PC-9 (cell line): ENCODE data around the gene SLC24A4. TPM values are rescaled to one million over a fixed set of nuclear protein-coding genes. Genes with fewer than 3 reads are reported as not detected.

Source experiments
- BruUV-seq: library from RNA; stranded (reverse); fragments of 400-500 nt; replicated peaks from 2 replicates; lab custom pipeline; 2021; lab: Mats Ljungman, UMichigan
- CTCF ChIA-PET: fragments of 300-600 bp; sonication (Branson Sonifier 250); formaldehyde crosslinking; loops from one replicate; lab custom pipeline; 2022; ENCODE audit warnings: antibody characterized with exemption; lab: Charles Lee
- POLR2A ChIA-PET: fragments of 300-600 bp; sonication (Branson Sonifier 250); formaldehyde crosslinking; loops from one replicate; lab custom pipeline; 2022; ENCODE audit warnings: antibody characterized with exemption; ENCODE audit not compliant: unreplicated experiment; lab: Charles Lee
- DNase-seq, 2 experiments: peaks; one replicate each; pipeline versions ENCODE4 v3.0.0 to v3.0.0-alpha.2; 2015 to 2022; ENCODE audit warnings: mixed read lengths in 1 of 2
- H2AFZ ChIP-seq: fragments of 200-600 bp; sonication (generic); 2 replicates; pipeline ENCODE4 v1.8.1; 2017; ENCODE audit warnings: antibody characterized with exemption
- H3F3A ChIP-seq: fragments of 200-600 bp; sonication (generic); 2 replicates; pipeline ENCODE4 v1.8.1; 2017; ENCODE audit warnings: antibody characterized with exemption, mild to moderate bottlenecking, low read depth; ENCODE audit not compliant: insufficient read depth
- H3K27ac ChIP-seq: fragments of 200-600 bp; sonication (generic); 2 replicates; pipeline ENCODE4 v1.6.1; 2016; ENCODE audit warnings: mixed run types
- H3K27me3 ChIP-seq: fragments of 200-600 bp; sonication (generic); 2 replicates; pipeline ENCODE4 v1.6.1; 2016; ENCODE audit warnings: low read depth, mixed run types; ENCODE audit not compliant: insufficient read depth
- H3K36me3 ChIP-seq: fragments of 200-600 bp; sonication (generic); 2 replicates; pipeline ENCODE4 v1.6.1; 2016; ENCODE audit warnings: low read depth, mixed run types
- H3K4me1 ChIP-seq: fragments of 200-600 bp; sonication (generic); replicated peaks from 2 replicates; pipeline ENCODE4 v1.6.1; 2016; ENCODE audit warnings: mixed run types; ENCODE audit not compliant: insufficient read depth
- H3K4me2 ChIP-seq: fragments of 200-600 bp; sonication (generic); 2 replicates; pipeline ENCODE4 v1.6.1; 2017; ENCODE audit warnings: mixed run types
- H3K4me3 ChIP-seq: fragments of 200-600 bp; sonication (generic); 2 replicates; pipeline ENCODE4 v1.6.1; 2016; ENCODE audit warnings: mixed run types
- H3K79me2 ChIP-seq: fragments of 200-600 bp; sonication (generic); 2 replicates; pipeline ENCODE4 v1.6.1; 2017; ENCODE audit warnings: low read depth, mixed run types
- H3K9me2 ChIP-seq: fragments of 200-600 bp; sonication (generic); 2 replicates; pipeline ENCODE4 v1.8.1; 2017; ENCODE audit warnings: mild to moderate bottlenecking; ENCODE audit not compliant: insufficient read depth
- H3K9me3 ChIP-seq: fragments of 200-600 bp; sonication (generic); 2 replicates; pipeline ENCODE4 v1.8.1; 2016; ENCODE audit warnings: low read depth; ENCODE audit not compliant: insufficient read depth
- H4K20me1 ChIP-seq: fragments of 200-600 bp; sonication (generic); 2 replicates; pipeline ENCODE4 v1.8.1; 2017; ENCODE audit not compliant: insufficient read depth
- EZH2 ChIP-seq: fragments of 200-600 bp; sonication (generic); IDR thresholded peaks from 2 replicates; pipeline ENCODE4 v1.8.0; 2017; ENCODE audit warnings: antibody characterized with exemption, low read depth
- intact Hi-C: fragments of 100-400 bp; cut with micrococcal nuclease; formaldehyde crosslinking; loops from one replicate; pipeline ENCODE4 v1.10.0; 2022; ENCODE audit not compliant: unreplicated experiment
- total RNA-seq: library from RNA; stranded (reverse); gene quantifications from 2 replicates; pipeline ENCODE4 v1.2.3, GENCODE V29; 2021
- TF ChIP-seq, protein P1 (sequence below): fragments of 200-600 bp; sonication (generic); conservative IDR thresholded peaks from 2 replicates; pipeline ENCODE4 v1.6.1; 2017; ENCODE audit warnings: mixed run types, antibody characterized with exemption, mild to moderate bottlenecking, moderate library complexity

The SLC24A4 gene
- total RNA-seq, 1 experiment from 2014 or later, result not detected

DNA sequence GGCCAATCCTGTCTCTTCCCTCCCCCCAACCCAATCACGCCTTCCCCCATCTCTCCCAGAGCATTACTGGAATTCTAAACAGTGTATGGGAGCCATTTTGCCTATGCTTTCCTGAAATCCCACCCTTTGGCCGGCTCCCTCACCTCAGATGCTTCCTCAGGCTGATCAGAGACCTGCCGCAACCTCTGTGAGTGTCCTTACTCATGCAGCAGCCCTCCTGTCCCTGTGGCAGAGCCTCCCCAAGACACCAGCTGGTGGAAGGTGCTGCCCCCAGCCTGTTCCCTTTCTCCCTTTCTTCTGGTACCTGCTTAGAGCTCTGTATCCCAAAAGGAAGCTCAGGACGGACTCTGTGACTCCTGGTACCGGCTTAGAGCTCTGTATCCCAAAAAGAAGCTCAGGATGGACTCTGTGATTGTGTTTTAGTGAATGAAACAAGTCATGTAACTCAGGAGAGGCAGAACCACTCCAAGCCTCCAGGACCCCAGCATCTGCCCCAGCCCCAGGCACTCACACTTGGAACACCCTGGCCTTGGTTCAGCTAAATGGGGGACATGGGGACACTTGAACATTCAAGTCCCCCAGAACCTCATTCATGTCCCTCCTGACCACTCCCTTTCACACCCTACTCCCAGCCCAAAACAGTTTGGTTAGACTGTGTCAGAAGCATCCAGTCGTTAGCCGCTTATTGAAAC is 161.3 kb downstream of the SLC24A4 start:
- CTCF ChIA-PET, result no interaction called here
- Histone ChIP-seq H3K9me2 (no peaks in the 10 kb centered on the region), H2AFZ (no peak overlapping the region), H3F3A (no peaks in the 10 kb centered on the region; the same call in 1 of the 2 replicates), H3K36me3 (no peaks in the 10 kb centered on the region), H3K4me3 (no peak overlapping the region), H4K20me1 (no peaks in the 10 kb centered on the region), H3K9me3 (no peaks in the 10 kb centered on the region), H3K79me2 (no peaks in the 10 kb centered on the region), H3K4me2 (no peak overlapping the region), H3K27me3 (no peaks in the 10 kb centered on the region), H3K27ac (no peak overlapping the region), H3K4me1 (peaks cover 8% of the 10 kb centered on the region)
- POLR2A ChIA-PET, result no interaction called here
- intact Hi-C loops, result no loop called here
- DNase-seq, result no peak
- no peak for TF ChIP-seq EZH2
- TF ChIP-seq, protein P1, sequence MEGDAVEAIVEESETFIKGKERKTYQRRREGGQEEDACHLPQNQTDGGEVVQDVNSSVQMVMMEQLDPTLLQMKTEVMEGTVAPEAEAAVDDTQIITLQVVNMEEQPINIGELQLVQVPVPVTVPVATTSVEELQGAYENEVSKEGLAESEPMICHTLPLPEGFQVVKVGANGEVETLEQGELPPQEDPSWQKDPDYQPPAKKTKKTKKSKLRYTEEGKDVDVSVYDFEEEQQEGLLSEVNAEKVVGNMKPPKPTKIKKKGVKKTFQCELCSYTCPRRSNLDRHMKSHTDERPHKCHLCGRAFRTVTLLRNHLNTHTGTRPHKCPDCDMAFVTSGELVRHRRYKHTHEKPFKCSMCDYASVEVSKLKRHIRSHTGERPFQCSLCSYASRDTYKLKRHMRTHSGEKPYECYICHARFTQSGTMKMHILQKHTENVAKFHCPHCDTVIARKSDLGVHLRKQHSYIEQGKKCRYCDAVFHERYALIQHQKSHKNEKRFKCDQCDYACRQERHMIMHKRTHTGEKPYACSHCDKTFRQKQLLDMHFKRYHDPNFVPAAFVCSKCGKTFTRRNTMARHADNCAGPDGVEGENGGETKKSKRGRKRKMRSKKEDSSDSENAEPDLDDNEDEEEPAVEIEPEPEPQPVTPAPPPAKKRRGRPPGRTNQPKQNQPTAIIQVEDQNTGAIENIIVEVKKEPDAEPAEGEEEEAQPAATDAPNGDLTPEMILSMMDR, result no peak
- BruUV-seq, result no TSS peak

DNA sequence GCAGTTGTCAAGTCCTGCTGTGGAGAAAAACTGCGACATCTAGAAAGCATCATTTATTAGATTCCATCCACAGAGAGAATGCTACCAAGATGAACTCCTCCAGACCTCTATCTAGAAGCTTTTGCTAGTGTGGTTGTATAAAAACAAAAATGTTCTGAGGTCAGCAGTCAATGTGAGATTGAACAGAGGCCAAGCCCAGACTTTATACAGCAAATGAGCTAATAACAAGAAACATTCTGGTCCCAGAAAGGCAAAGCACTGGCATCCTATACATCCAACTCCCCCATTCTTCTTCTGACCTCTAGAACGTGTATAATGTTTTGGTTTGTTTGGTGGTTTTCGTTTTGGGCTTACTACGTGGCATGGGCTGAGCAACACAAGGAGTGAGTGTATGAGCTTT is 163.9 kb downstream of the SLC24A4 start:
- Histone ChIP-seq H2AFZ (no peak overlapping the region), H4K20me1 (no peaks in the 10 kb centered on the region), H3K36me3 (no peaks in the 10 kb centered on the region), H3K4me1 (peaks cover 17% of the 10 kb centered on the region), H3K79me2 (no peaks in the 10 kb centered on the region), H3F3A (no peaks in the 10 kb centered on the region; the same call in 1 of the 2 replicates), H3K4me3 (no peak overlapping the region), H3K27ac (no peak overlapping the region), H3K4me2 (no peak overlapping the region), H3K27me3 (no peaks in the 10 kb centered on the region), H3K9me2 (no peaks in the 10 kb centered on the region), H3K9me3 (no peaks in the 10 kb centered on the region)
- no peak for DNase-seq
- intact Hi-C loops, result no loop called here
- no TSS peak for BruUV-seq
- ChIA-PET POLR2A (no interaction called here), CTCF (no interaction called here)
- no peak for TF ChIP-seq EZH2
- TF ChIP-seq, protein P1, result no peak

DNA sequence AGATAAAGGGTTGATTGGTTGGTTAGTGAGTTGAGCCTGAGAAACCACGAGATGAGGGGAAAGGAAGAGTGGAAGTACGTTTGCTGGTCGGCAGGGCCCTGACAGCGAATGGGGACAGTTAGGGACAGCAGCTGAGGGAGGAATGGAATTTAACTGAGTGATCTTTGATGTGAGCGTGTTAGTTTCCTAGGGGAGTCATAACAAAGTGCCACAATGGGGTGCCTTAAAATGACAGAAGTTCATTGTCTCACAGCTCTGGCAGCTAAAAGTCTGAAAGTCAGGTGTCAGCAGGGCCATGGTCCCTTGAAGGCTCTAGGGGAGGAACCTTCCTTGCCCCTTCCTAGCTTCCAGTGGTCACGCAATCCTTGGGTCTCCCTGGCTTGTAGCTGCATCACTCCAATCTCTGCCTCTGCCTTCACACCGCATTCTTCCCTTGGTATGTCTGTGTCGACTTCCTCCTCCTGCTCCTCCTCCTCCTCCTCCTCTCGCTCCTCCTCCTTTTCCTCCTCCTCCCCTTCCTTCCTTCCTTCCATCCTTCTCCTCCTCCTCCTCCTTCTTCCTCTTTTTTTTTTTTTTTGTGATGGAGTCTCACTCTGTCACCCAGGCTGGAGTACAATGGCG is 164.7 kb downstream of the SLC24A4 start:
- no peaks in the 10 kb centered on the region for H3K9me2 ChIP-seq
- intact Hi-C loops, result no loop called here
- H3K36me3 ChIP-seq, result no peaks in the 10 kb centered on the region
- H3K27me3 ChIP-seq, result no peaks in the 10 kb centered on the region
- no peaks in the 10 kb centered on the region for H4K20me1 ChIP-seq
- no peaks in the 10 kb centered on the region; the same call in 1 of the 2 replicates for H3F3A ChIP-seq
- CTCF ChIA-PET, result no interaction called here
- H2AFZ ChIP-seq, result no peak overlapping the region
- no peaks in the 10 kb centered on the region for H3K9me3 ChIP-seq
- H3K4me3 ChIP-seq, result no peak overlapping the region
- POLR2A ChIA-PET, result no interaction called here
- no peak overlapping the region for H3K27ac ChIP-seq
- no peak for DNase-seq
- TF ChIP-seq EZH2, result no peak
- TF ChIP-seq, protein P1, result no peak
- no peak overlapping the region for H3K4me2 ChIP-seq
- BruUV-seq, result no TSS peak
- H3K79me2 ChIP-seq, result no peaks in the 10 kb centered on the region
- H3K4me1 ChIP-seq, result peaks cover 17% of the 10 kb centered on the region
